Ovary (tissue), 3 donors: ENCODE results near the gene SLC39A13.

ENCODE experiments used
- EP300 ChIP-seq: sonication (generic); formaldehyde crosslinking; IDR thresholded peaks from one replicate; pipeline ENCODE4 v1.6.1; 2017; ENCODE audit warnings: antibody characterized with exemption
- TF ChIP-seq, protein P1 (sequence below), 3 donors: fragments of 450-650 bp in 2 of 3; fragments of 200-600 bp in 1 of 3; IDR thresholded peaks; one replicate each; pipeline versions ENCODE4 v1.5.1 to v1.8.0; 2016 to 2022; ENCODE audit warnings: antibody characterized with exemption in 3 of 3, mild to moderate bottlenecking in 1 of 3
- donor health status: DM: no; HTN: no; CAD: no.

- TF ChIP-seq, protein P1, sequence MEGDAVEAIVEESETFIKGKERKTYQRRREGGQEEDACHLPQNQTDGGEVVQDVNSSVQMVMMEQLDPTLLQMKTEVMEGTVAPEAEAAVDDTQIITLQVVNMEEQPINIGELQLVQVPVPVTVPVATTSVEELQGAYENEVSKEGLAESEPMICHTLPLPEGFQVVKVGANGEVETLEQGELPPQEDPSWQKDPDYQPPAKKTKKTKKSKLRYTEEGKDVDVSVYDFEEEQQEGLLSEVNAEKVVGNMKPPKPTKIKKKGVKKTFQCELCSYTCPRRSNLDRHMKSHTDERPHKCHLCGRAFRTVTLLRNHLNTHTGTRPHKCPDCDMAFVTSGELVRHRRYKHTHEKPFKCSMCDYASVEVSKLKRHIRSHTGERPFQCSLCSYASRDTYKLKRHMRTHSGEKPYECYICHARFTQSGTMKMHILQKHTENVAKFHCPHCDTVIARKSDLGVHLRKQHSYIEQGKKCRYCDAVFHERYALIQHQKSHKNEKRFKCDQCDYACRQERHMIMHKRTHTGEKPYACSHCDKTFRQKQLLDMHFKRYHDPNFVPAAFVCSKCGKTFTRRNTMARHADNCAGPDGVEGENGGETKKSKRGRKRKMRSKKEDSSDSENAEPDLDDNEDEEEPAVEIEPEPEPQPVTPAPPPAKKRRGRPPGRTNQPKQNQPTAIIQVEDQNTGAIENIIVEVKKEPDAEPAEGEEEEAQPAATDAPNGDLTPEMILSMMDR (IDR thresholded peaks at IDR 0.05) = no peak
- TF ChIP-seq EP300 = no peak
These were observed 17.3 kb upstream of the SLC39A13 start for GRCh38 chr11:47391077-47391583.
